Measurements from ENCODE around the gene GNG7.

DNA sequence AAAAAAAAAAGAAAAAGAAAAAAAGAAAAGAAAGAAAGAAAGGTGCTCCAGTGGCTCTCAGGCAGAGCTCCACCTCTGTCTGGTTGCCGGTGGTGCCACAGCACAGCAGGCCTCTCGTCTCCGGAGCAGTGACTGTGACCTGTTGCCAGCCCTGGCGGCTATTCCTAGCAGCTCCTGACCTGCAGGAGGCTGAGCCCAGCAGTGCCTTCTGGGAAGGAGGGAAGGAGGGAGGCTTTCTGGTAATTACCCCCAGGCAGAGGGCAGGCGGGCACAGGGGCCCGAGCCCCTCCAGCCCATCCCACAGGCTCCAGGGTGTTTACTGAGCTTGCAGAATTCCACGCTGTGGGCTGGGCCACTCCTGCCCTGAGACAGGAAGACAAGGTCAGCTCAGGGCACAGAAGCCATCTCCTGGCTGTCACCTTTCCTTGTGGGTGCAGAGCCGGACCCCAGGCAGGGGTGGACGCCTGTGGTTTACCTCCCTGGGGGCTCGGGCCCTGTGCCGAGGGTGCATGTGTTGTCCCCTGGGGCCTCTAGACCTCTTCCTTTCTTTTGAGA is 77.9 kb downstream of the GNG7 start:
- no peak for TF ChIP-seq EZH2 (IDR thresholded peaks at IDR 0.05; ENCODE audit: insufficient read depth, low read length)
- TF ChIP-seq, protein P1, sequence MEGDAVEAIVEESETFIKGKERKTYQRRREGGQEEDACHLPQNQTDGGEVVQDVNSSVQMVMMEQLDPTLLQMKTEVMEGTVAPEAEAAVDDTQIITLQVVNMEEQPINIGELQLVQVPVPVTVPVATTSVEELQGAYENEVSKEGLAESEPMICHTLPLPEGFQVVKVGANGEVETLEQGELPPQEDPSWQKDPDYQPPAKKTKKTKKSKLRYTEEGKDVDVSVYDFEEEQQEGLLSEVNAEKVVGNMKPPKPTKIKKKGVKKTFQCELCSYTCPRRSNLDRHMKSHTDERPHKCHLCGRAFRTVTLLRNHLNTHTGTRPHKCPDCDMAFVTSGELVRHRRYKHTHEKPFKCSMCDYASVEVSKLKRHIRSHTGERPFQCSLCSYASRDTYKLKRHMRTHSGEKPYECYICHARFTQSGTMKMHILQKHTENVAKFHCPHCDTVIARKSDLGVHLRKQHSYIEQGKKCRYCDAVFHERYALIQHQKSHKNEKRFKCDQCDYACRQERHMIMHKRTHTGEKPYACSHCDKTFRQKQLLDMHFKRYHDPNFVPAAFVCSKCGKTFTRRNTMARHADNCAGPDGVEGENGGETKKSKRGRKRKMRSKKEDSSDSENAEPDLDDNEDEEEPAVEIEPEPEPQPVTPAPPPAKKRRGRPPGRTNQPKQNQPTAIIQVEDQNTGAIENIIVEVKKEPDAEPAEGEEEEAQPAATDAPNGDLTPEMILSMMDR (IDR thresholded peaks at IDR 0.05; ENCODE audit: insufficient read depth, low read depth, low read length) = no peak

Measured in astrocyte (in vitro differentiated cells and primary cell).